Thyroid gland (tissue), 4 donors: ENCODE results near the gene GLIS1. TPM values are rescaled to one million over a fixed set of nuclear protein-coding genes. Genes with fewer than 3 reads are reported as not detected.

Experiments
- DNase-seq, 2 donors: peaks; one replicate each; pipeline ENCODE4 v3.0.0-alpha.2; 2019
- H3K27ac ChIP-seq, 3 donors: fragments of 200-600 bp; sonication (generic); 1 replicate in 2 of 3; 2 replicates in 1 of 3; pipeline ENCODE4 v1.5.1; 2016 to 2019; ENCODE audit warnings: mild to moderate bottlenecking in 1 of 3, moderate library complexity in 1 of 3
- H3K27me3 ChIP-seq: fragments of 200-600 bp; sonication (generic); one replicate; pipeline ENCODE4 v1.5.1; 2019
- H3K36me3 ChIP-seq, 2 donors: fragments of 200-600 bp; sonication (generic); one replicate each; pipeline ENCODE4 v1.5.1; 2016 to 2019
- H3K4me1 ChIP-seq, 2 donors: fragments of 200-600 bp; sonication (generic); one replicate each; pipeline ENCODE4 v1.5.1; 2017 to 2019
- H3K4me3 ChIP-seq, 3 donors: fragments of 200-600 bp; sonication (generic); replicated peaks in 1 of 3; 1 replicate in 2 of 3; 2 replicates in 1 of 3; pipeline ENCODE4 v1.5.1; 2016; ENCODE audit warnings: mild to moderate bottlenecking in 1 of 3
- H3K9me3 ChIP-seq: fragments of 200-600 bp; sonication (generic); one replicate; pipeline ENCODE4 v1.5.1; 2017
- CTCF ChIP-seq, 6 experiments: fragments of 200-600 bp in 3 of 6; fragments of 450-650 bp in 3 of 6; sonication (generic) in 3 of 6; IDR thresholded peaks; one replicate each; pipeline ENCODE4 v1.5.1; 2016 to 2019; ENCODE audit warnings: antibody characterized with exemption in 6 of 6, mild to moderate bottlenecking in 2 of 6, inconsistent platforms in 1 of 6, moderate library complexity in 1 of 6
- POLR2A ChIP-seq, 2 donors: fragments of 450-650 bp; IDR thresholded peaks; one replicate each; pipeline ENCODE4 v1.6.1; 2017; ENCODE audit warnings: antibody characterized with exemption in 2 of 2, mild to moderate bottlenecking in 2 of 2, moderate library complexity in 1 of 2
- WGBS, 2 donors: methylation state at CpG; one replicate each; pipeline ENCODE4 v1.1.5; 2017; 5-methylcytosine and 5-hydroxymethylcytosine counted together
- intact Hi-C: fragments of 100-400 bp; cut with DNase I; formaldehyde crosslinking; loops from one replicate; pipeline ENCODE4 v1.15.1; 2023
- total RNA-seq, 4 donors: library from RNA; depleted of rRNA; stranded (reverse); fragments of >200 nt; gene quantifications; one replicate each; pipeline ENCODE4 v1.2.3, GENCODE V29; 2016

The GLIS1 gene
- total RNA-seq, 4 donors from 2014 or later, result 0.29 TPM; not detected in 3

- TF ChIP-seq CTCF (IDR thresholded peaks at IDR 0.05) (no peak), POLR2A (IDR thresholded peaks at IDR 0.05) (no peak)
- no peaks in the 10 kb centered on the region for H3K4me1 ChIP-seq
- no peaks in the 10 kb centered on the region for H3K27me3 ChIP-seq
- whole genome bisulfite sequencing, 2 donors, result 76 to 78% methylated on average over 12 to 14 of the region's 19 CpGs
- H3K4me3 ChIP-seq, result no peak overlapping the region
- intact Hi-C loops, result loop anchor here (2.0 to 5.0 kb wide), 2 partner anchors 197 to 268 kb away; no protein-coding TSS in a partner anchor
- H3K27ac ChIP-seq, result no peak overlapping the region
- no peaks in the 10 kb centered on the region for H3K36me3 ChIP-seq
- DNase-seq, result no peak
- no peaks in the 10 kb centered on the region for H3K9me3 ChIP-seq
Measured at GRCh38 chr1:53484705-53485477, 254.1 kb downstream of the GLIS1 start.

GRCh38 chr1:53483656-53484055 lies 255.3 kb downstream of the GLIS1 start:
- 87 to 94% methylated on average over 4 of the region's 4 CpGs for WGBS, 2 donors
- H3K4me3 ChIP-seq, result no peak overlapping the region
- no peaks in the 10 kb centered on the region for H3K4me1 ChIP-seq
- no peak for DNase-seq
- no peaks in the 10 kb centered on the region for H3K36me3 ChIP-seq
- TF ChIP-seq CTCF (IDR thresholded peaks at IDR 0.05), result no peak
- no peak for TF ChIP-seq POLR2A (IDR thresholded peaks at IDR 0.05)
- H3K9me3 ChIP-seq, result no peaks in the 10 kb centered on the region
- no peaks in the 10 kb centered on the region for H3K27me3 ChIP-seq
- no peak overlapping the region for H3K27ac ChIP-seq
- intact Hi-C loops, result loop anchor here (2.0 to 5.0 kb wide), 2 partner anchors 199 to 269 kb away; no protein-coding TSS in a partner anchor

- Histone ChIP-seq H3K36me3 (no peaks in the 10 kb centered on the region), H3K27me3 (no peaks in the 10 kb centered on the region), H3K27ac (no peak overlapping the region), H3K4me1 (no peaks in the 10 kb centered on the region), H3K9me3 (no peaks in the 10 kb centered on the region), H3K4me3 (no peak overlapping the region)
- DNase-seq, result no peak
- intact Hi-C loops, result loop anchor here (5.0 kb wide), 1 partner anchor 199 kb away; no protein-coding TSS in a partner anchor
- no peak for TF ChIP-seq POLR2A (IDR thresholded peaks at IDR 0.05)
- TF ChIP-seq CTCF (IDR thresholded peaks at IDR 0.05), result no peak
- 83 to 94% methylated on average over 9 of the region's 9 CpGs for WGBS, 2 donors
Measured at GRCh38 chr1:53483170-53483569, 255.8 kb downstream of the GLIS1 start.

GRCh38 chr1:53482441-53483153 lies 256.4 kb downstream of the GLIS1 start:
- Histone ChIP-seq H3K27ac (no peak overlapping the region), H3K36me3 (no peaks in the 10 kb centered on the region), H3K4me3 (no peak overlapping the region), H3K4me1 (no peaks in the 10 kb centered on the region), H3K27me3 (no peaks in the 10 kb centered on the region), H3K9me3 (no peaks in the 10 kb centered on the region)
- 82 to 86% methylated on average over 14 of the region's 14 CpGs for WGBS, 2 donors
- TF ChIP-seq POLR2A (IDR thresholded peaks at IDR 0.05), result no peak
- TF ChIP-seq CTCF (IDR thresholded peaks at IDR 0.05), result no peak
- intact Hi-C loops, result loop anchor here (5.0 kb wide), 1 partner anchor 200 kb away; no protein-coding TSS in a partner anchor
- DNase-seq, result no peak

- H3K27ac ChIP-seq, result no peak overlapping the region
- WGBS, 2 donors, result 92% methylated on average over 4 of the region's 7 CpGs
- TF ChIP-seq POLR2A (IDR thresholded peaks at IDR 0.05) (no peak), CTCF (IDR thresholded peaks at IDR 0.05) (no peak)
Measured at GRCh38 chr1:53481456-53481855, 257.5 kb downstream of the GLIS1 start.

More at GRCh38 chr1:53481456-53481855, 257.5 kb downstream of the GLIS1 start:
- Histone ChIP-seq H3K4me3 (no peak overlapping the region), H3K9me3 (no peaks in the 10 kb centered on the region), H3K36me3 (no peaks in the 10 kb centered on the region), H3K27me3 (no peaks in the 10 kb centered on the region), H3K4me1 (no peaks in the 10 kb centered on the region)
- intact Hi-C loops, result loop anchor here (5.0 kb wide), 1 partner anchor 201 kb away; no protein-coding TSS in a partner anchor
- no peak for DNase-seq
